Esophagus squamous epithelium (tissue), 4 donors: Measurements from ENCODE around the gene GINS1.

Experiments
- CTCF ChIP-seq, 6 experiments: fragments of 450-650 bp in 4 of 6; fragments of 200-600 bp in 2 of 6; sonication (generic) in 2 of 6; IDR thresholded peaks; one replicate each; pipeline ENCODE4 v1.5.1; 2016 to 2019; ENCODE audit warnings: antibody characterized with exemption in 6 of 6, mild to moderate bottlenecking in 4 of 6, moderate library complexity in 4 of 6
- POLR2A ChIP-seq, 4 donors: fragments of 450-650 bp; IDR thresholded peaks; one replicate each; pipeline ENCODE4 v1.6.1; 2017; ENCODE audit warnings: antibody characterized with exemption in 4 of 4, mild to moderate bottlenecking in 4 of 4, moderate library complexity in 3 of 4

- TF ChIP-seq POLR2A (IDR thresholded peaks at IDR 0.05) (no peak), CTCF (IDR thresholded peaks at IDR 0.05) (no peak)
These were observed 12.5 kb upstream of the GINS1 start for GRCh38 chr20:25394996-25395395.
